WI38 (cell line): ENCODE results near the gene OPRL1.

Source experiments
- H3K4me3 ChIP-seq: 2 replicates; pipeline ENCODE4 v1.5.1; 2011; ENCODE audit warnings: low read depth, mild to moderate bottlenecking, control low read depth, low read length
- CTCF ChIP-seq: IDR thresholded peaks from 2 replicates; pipeline ENCODE4 v1.5.1; 2012; ENCODE audit warnings: low read depth, mild to moderate bottlenecking, control low read depth, low read length

The OPRL1 gene

GRCh38 chr20:64137598-64138031 is 57.7 kb downstream of the OPRL1 start:
- no peak for TF ChIP-seq CTCF
- no peak overlapping the region for H3K4me3 ChIP-seq

DNA sequence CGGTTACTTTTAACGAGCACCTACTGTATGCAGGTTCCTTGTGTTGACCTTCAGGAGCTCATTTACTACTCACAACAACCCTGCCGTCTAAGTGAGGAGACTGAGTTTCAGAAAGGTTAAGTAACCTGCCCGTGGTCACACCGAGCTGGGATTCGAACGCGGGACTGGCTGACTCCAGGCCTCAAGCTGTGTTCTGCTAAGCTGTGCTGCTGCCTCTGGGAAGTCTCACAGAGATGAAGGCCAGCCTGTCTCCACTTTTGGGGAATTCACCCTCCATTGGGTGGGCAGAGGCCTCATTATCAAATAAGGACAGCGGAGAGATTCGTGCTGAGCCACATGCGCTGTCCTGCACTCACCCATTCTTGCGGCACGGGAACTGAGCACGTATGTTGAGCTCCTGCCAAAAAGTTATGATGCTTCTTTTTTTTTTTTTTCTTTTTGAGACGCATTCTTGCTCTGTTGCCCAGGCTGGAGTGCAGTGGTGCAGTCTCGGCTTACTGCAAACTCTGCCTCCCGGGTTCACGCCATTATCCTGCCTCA is 58.5 kb downstream of the OPRL1 start:
- no peak overlapping the region for H3K4me3 ChIP-seq
- no peak for TF ChIP-seq CTCF

DNA sequence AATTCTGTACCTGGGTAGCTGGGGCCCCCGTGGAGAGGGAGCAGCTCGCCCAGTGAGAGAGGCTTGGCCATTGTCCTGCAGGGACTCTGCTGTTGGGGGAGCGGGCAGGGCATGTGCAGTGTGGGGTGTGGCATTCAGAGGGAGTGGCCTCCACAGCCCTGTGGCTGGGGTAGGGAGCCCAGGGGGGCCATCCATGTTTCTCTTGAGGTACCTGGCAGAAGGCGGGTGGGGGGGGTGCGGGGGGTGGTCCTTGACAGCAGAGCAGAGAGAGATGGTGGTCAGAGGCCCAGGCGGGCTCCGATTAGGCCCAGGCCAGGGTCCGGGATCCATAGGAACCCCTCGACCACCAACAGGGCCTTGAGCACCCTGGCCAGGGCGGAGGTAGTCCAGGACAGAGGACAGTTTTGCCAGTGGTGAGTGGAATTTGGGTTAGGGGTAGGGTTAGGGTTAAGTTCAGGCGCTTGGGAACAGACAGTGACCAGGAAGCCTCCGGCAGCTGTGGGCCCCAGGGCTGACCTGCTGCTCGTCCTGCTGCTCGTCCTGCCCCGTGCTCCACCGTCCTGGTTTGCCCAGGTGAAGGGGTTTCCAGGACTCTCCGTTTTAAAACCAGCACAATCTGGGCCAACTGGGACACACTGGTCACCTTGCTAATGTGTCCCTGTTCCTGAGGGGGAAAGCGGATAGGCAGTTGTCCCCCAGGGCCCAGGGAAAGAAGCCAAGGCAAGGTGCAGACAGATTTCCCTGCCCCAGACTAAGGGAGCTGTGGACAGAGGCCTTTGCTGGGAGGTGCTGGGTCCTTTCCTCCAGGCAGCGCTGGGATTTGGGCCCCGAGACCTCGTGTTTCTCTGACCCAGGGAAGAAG is 59.5 kb downstream of the OPRL1 start:
- no peak for TF ChIP-seq CTCF

DNA sequence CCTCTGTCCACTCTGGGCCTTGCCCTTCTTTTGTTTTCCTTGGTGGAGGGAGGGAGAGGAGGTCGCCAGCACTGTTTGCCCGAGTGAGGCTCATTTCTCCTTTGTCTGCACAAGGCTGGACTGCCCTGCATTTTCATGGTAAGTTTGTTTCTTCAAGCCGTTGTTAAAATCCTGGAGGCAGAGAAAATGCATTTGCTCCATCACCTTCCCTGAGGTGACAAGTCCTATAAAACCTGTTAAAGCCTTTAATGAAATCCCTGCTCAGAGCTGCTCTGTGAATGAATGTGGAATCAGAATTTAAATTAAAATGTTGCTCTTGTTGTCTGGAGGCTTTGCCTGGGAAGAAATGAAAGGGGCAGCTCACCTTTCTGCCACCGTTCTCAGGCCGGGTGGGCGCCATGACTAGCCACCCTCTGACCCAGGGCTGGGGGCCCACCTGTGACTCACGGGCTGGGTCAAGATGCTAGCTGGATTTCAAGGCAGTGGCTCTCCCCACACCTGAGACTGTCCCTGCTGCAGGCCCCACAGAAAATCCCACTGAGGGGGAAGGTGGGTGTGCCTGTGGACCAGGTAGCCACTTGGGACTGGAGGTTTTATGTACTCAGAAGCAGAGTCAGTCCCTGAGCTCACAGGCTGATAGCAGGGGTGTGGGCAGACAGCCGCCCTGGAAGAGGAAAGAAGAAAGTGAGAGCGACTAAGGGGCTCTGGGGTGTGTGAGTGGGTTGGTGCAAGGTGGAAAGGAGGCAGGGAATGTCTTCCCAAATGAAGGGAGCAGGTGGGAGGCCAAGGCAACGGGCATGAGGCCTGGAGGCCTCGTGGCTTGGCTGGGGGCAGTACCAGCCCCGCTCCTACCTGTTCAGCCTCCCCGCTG is 60.4 kb downstream of the OPRL1 start:
- H3K4me3 ChIP-seq = no peak overlapping the region
- TF ChIP-seq CTCF = no peak

More for the DNA sequence above, 59.5 kb downstream of the OPRL1 start:
- H3K4me3 ChIP-seq = no peak overlapping the region

DNA sequence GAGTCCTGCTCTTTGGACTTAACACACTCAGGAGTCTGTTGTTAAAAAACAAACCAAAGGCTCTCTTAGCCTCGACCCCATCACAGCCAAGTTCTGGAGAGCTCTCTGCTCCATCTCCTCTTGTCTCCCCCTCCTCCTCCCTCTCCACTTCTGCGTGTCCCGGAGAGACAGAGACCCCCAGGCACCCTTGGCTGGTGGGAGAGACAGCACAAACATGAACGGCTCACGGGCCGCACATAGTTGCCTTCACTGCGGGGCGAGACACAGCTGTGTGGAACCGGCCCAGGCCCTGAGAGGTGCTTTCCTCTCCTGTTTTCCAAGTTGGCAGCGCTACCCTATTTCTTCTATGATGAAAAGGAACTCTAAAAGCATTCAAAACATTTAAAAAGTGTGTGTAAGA is 61.1 kb downstream of the OPRL1 start:
- TF ChIP-seq CTCF = no peak
- no peak overlapping the region for H3K4me3 ChIP-seq

- no peak overlapping the region for H3K4me3 ChIP-seq
- TF ChIP-seq CTCF = no peak
Measured at GRCh38 chr20:64142590-64142989, 62.7 kb downstream of the OPRL1 start.
